HepG2 (cell line): ENCODE data around the gene CRYAA. TPM values are rescaled to one million over a fixed set of nuclear protein-coding genes. Genes with fewer than 3 reads are reported as not detected.

Experiments used
- ASH2L ChIP-seq: fragments of 300-600, 200-600 bp; sonication (generic); IDR thresholded peaks from 2 replicates; pipeline ENCODE4 v1.7.0; 2017; ENCODE audit warnings: low read depth, mild to moderate bottlenecking, moderate library complexity, mixed read lengths, low read length; ENCODE audit not compliant: insufficient read length
- FOXJ3 ChIP-seq: sonication (generic); formaldehyde crosslinking; IDR thresholded peaks from 2 replicates; pipeline ENCODE4 v1.4.0; 2020; ENCODE audit warnings: missing genetic modification reagents, mild to moderate bottlenecking, borderline replicate concordance
- POLR2AphosphoS5 ChIP-seq: IDR thresholded peaks from 2 replicates; pipeline ENCODE4 v1.6.1; 2012; ENCODE audit warnings: low read depth, low read length
- SP4 ChIP-seq: sonication (generic); formaldehyde crosslinking; IDR thresholded peaks from 2 replicates; pipeline ENCODE4 v1.8.1; 2023; ENCODE audit warnings: mild to moderate bottlenecking, missing genetic modification reagents
- ZNF414 ChIP-seq: sonication (generic); formaldehyde crosslinking; IDR thresholded peaks from 2 replicates; pipeline ENCODE4 v1.5.0; 2020; ENCODE audit warnings: missing genetic modification reagents
- ZNF639 ChIP-seq: conservative IDR thresholded peaks from 2 replicates; pipeline ENCODE4 v1.6.1; 2018; ENCODE audit warnings: missing genetic modification reagents
- polyA plus RNA-seq, 8 experiments: library from polyadenylated mRNA; depleted of rRNA in 3 of 8; stranded (reverse) in 7 of 8; unstranded in 1 of 8; fragments of >200 nt; fragmentation: Illumina TruSeq in 4 of 8; extraction: Trizol in 4 of 8; gene quantifications; 2 replicates each; pipeline versions ENCODE4 v1.2.1 to v1.2.3, GENCODE V29; 2011 to 2016; ENCODE audit warnings: low read depth in 4 of 8, missing spikeins in 1 of 8, mixed read lengths in 1 of 8; ENCODE audit not compliant: insufficient read depth in 1 of 8
- total RNA-seq, 5 experiments: library from RNA; depleted of rRNA; stranded (reverse); fragments of >200 nt; fragmentation: Illumina TruSeq; extraction: Trizol; gene quantifications; 2 replicates each; pipeline ENCODE4 v1.2.3, GENCODE V29; 2016; ENCODE audit warnings: low read depth in 1 of 5
- TF ChIP-seq, protein P1 (sequence below), 2 experiments: sonication (generic) in 1 of 2; formaldehyde crosslinking in 1 of 2; IDR thresholded peaks; 2 replicates each; pipeline versions ENCODE4 v1.4.0 to v1.6.1; 2016 to 2020; ENCODE audit warnings: borderline replicate concordance in 1 of 2, low read depth in 1 of 2, mild to moderate bottlenecking in 1 of 2, missing genetic modification reagents in 1 of 2
- TF ChIP-seq, protein P2 (sequence below): IDR thresholded peaks from 2 replicates; pipeline ENCODE4 v1.6.1; 2016
- TF ChIP-seq, protein P3 (sequence below): sonication (generic); formaldehyde crosslinking; IDR thresholded peaks from 2 replicates; pipeline ENCODE4 v1.4.0; 2020; ENCODE audit warnings: missing genetic modification reagents, borderline replicate concordance
- TF ChIP-seq, protein P4 (sequence below): sonication (generic); formaldehyde crosslinking; IDR thresholded peaks from 2 replicates; pipeline ENCODE4 v1.4.0; 2020; ENCODE audit warnings: mild to moderate bottlenecking, missing genetic modification reagents

Gene CRYAA
- total and polyA plus RNA-seq, 2 of the 13 experiments (the other 11 are each of a cell fraction or from before 2014, with no cell fraction given): 5.6 to 8.6 TPM

DNA sequence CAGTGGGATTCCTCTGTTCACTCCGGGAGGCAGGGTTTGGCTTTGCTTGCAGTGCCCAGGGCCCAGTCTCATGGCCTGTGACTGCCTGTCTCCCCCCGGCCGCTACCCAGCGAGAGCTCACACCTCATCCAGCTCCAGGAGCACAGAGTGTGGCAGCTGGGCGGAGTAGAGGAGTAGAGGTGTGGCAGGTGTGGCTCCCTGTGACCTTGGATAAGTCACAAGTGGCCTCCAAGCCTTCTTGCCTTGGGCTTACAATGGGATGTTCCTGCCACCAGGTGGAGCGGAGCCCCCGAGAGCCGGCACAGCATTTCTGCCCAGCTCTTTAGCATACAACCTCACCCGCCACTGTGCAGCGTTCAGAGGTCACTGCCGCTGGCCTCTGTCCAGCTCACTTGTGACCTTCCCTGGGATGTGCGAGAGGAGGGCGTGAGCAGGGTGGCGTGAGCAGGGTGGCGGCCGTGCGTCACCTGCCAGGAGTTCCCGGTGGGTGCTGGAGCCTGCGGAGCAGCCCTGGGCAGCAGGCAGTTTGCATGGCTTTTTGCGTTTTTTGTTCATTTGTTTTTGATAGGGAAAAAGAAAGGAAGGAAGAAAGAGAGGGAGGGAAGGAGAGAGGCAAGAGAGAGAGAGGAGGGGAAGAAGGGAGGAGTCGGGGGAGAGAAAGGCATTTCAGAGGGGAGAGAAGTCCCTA, 42.4 kb downstream of the CRYAA start (continued):
- TF ChIP-seq, protein P1, sequence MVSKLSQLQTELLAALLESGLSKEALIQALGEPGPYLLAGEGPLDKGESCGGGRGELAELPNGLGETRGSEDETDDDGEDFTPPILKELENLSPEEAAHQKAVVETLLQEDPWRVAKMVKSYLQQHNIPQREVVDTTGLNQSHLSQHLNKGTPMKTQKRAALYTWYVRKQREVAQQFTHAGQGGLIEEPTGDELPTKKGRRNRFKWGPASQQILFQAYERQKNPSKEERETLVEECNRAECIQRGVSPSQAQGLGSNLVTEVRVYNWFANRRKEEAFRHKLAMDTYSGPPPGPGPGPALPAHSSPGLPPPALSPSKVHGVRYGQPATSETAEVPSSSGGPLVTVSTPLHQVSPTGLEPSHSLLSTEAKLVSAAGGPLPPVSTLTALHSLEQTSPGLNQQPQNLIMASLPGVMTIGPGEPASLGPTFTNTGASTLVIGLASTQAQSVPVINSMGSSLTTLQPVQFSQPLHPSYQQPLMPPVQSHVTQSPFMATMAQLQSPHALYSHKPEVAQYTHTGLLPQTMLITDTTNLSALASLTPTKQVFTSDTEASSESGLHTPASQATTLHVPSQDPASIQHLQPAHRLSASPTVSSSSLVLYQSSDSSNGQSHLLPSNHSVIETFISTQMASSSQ (IDR thresholded peaks at IDR 0.05; ENCODE audit: low read depth): no peak
- TF ChIP-seq, protein P1 (CRISPR knock-in tag; IDR thresholded peaks at IDR 0.05; ENCODE audit: borderline replicate concordance): peak; percentile 19; the same call in 1 of the 2 replicates
- TF ChIP-seq POLR2AphosphoS5 (no peak), ASH2L (peak; percentile 43), SP4 (CRISPR knock-in tag) (peak; percentile 79; the same call in 1 of the 2 replicates), FOXJ3 (CRISPR knock-in tag) (0 out of 2 replicates have a peak, but pooled peaks have one; percentile 15), ZNF414 (CRISPR knock-in tag) (peak; percentile 86; the same call in 1 of the 2 replicates), ZNF639 (0 out of 2 replicates have a peak, but pooled peaks have one; percentile 55)
- TF ChIP-seq, protein P2, sequence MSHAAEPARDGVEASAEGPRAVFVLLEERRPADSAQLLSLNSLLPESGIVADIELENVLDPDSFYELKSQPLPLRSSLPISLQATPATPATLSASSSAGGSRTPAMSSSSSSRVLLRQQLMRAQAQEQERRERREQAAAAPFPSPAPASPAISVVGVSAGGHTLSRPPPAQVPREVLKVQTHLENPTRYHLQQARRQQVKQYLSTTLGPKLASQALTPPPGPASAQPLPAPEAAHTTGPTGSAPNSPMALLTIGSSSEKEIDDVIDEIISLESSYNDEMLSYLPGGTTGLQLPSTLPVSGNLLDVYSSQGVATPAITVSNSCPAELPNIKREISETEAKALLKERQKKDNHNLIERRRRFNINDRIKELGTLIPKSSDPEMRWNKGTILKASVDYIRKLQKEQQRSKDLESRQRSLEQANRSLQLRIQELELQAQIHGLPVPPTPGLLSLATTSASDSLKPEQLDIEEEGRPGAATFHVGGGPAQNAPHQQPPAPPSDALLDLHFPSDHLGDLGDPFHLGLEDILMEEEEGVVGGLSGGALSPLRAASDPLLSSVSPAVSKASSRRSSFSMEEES (CRISPR knock-in tag): peak; percentile 93
- TF ChIP-seq, protein P3, sequence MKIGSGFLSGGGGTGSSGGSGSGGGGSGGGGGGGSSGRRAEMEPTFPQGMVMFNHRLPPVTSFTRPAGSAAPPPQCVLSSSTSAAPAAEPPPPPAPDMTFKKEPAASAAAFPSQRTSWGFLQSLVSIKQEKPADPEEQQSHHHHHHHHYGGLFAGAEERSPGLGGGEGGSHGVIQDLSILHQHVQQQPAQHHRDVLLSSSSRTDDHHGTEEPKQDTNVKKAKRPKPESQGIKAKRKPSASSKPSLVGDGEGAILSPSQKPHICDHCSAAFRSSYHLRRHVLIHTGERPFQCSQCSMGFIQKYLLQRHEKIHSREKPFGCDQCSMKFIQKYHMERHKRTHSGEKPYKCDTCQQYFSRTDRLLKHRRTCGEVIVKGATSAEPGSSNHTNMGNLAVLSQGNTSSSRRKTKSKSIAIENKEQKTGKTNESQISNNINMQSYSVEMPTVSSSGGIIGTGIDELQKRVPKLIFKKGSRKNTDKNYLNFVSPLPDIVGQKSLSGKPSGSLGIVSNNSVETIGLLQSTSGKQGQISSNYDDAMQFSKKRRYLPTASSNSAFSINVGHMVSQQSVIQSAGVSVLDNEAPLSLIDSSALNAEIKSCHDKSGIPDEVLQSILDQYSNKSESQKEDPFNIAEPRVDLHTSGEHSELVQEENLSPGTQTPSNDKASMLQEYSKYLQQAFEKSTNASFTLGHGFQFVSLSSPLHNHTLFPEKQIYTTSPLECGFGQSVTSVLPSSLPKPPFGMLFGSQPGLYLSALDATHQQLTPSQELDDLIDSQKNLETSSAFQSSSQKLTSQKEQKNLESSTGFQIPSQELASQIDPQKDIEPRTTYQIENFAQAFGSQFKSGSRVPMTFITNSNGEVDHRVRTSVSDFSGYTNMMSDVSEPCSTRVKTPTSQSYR (CRISPR knock-in tag): no peak; the same call in 1 of the 2 replicates
- TF ChIP-seq, protein P4, sequence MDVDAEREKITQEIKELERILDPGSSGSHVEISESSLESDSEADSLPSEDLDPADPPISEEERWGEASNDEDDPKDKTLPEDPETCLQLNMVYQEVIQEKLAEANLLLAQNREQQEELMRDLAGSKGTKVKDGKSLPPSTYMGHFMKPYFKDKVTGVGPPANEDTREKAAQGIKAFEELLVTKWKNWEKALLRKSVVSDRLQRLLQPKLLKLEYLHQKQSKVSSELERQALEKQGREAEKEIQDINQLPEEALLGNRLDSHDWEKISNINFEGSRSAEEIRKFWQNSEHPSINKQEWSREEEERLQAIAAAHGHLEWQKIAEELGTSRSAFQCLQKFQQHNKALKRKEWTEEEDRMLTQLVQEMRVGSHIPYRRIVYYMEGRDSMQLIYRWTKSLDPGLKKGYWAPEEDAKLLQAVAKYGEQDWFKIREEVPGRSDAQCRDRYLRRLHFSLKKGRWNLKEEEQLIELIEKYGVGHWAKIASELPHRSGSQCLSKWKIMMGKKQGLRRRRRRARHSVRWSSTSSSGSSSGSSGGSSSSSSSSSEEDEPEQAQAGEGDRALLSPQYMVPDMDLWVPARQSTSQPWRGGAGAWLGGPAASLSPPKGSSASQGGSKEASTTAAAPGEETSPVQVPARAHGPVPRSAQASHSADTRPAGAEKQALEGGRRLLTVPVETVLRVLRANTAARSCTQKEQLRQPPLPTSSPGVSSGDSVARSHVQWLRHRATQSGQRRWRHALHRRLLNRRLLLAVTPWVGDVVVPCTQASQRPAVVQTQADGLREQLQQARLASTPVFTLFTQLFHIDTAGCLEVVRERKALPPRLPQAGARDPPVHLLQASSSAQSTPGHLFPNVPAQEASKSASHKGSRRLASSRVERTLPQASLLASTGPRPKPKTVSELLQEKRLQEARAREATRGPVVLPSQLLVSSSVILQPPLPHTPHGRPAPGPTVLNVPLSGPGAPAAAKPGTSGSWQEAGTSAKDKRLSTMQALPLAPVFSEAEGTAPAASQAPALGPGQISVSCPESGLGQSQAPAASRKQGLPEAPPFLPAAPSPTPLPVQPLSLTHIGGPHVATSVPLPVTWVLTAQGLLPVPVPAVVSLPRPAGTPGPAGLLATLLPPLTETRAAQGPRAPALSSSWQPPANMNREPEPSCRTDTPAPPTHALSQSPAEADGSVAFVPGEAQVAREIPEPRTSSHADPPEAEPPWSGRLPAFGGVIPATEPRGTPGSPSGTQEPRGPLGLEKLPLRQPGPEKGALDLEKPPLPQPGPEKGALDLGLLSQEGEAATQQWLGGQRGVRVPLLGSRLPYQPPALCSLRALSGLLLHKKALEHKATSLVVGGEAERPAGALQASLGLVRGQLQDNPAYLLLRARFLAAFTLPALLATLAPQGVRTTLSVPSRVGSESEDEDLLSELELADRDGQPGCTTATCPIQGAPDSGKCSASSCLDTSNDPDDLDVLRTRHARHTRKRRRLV (CRISPR knock-in tag): 0 out of 2 replicates have a peak, but pooled peaks have one; percentile 41
